HG02678 (cell line): ENCODE data around the gene TMEM209.

Source experiments
- ATAC-seq: cut with Tn5 transposase; IDR thresholded peaks from one replicate; pipeline ENCODE4 v1.9.1; 2021; ENCODE audit warnings: mild to moderate bottlenecking, moderate library complexity; ENCODE audit not compliant: unreplicated experiment

The TMEM209 gene

GRCh38 chr7:130145424-130146100 lies 59.6 kb downstream of the TMEM209 start:
- no peak for ATAC-seq

- no peak for ATAC-seq
Measured at GRCh38 chr7:130144312-130145171, 60.7 kb downstream of the TMEM209 start.

GRCh38 chr7:130143986-130144311 lies 61.3 kb downstream of the TMEM209 start:
- no peak for ATAC-seq

- ATAC-seq, result no peak
Measured at GRCh38 chr7:130143334-130143732, 61.9 kb downstream of the TMEM209 start.

GRCh38 chr7:130142654-130143333 lies 62.4 kb downstream of the TMEM209 start:
- no peak for ATAC-seq

GRCh38 chr7:130141884-130142653 lies 63.1 kb downstream of the TMEM209 start:
- ATAC-seq, result no peak

GRCh38 chr7:130141161-130141883 lies 63.9 kb downstream of the TMEM209 start:
- ATAC-seq, result peak; percentile 70

- no peak for ATAC-seq
Measured at GRCh38 chr7:130140551-130141160, 64.5 kb downstream of the TMEM209 start.

GRCh38 chr7:130139193-130139960 lies 65.8 kb downstream of the TMEM209 start:
- no peak for ATAC-seq

GRCh38 chr7:130137207-130137606 lies 68.0 kb downstream of the TMEM209 start:
- ATAC-seq, result no peak

GRCh38 chr7:130136579-130137167 lies 68.5 kb downstream of the TMEM209 start:
- ATAC-seq, result no peak

GRCh38 chr7:130135208-130136205 lies 69.7 kb downstream of the TMEM209 start:
- no peak for ATAC-seq

GRCh38 chr7:130134726-130135125 lies 70.5 kb downstream of the TMEM209 start:
- no peak for ATAC-seq

GRCh38 chr7:130134106-130134636 lies 71.0 kb downstream of the TMEM209 start:
- ATAC-seq, result no peak

GRCh38 chr7:130133029-130133782 lies 72.0 kb downstream of the TMEM209 start:
- ATAC-seq, result no peak
